Embryonic facial prominence (tissue), 1 donor: Measurements from ENCODE around the gene EEF1A1.
"Not testable (repeated sequence)": the region's sequence is repeated elsewhere in the genome, so short reads cannot be mapped to it uniquely, and the experiment has no call there.

ENCODE experiments used
- DNase-seq: peaks from one replicate; pipeline ENCODE4 v3.0.0-alpha.2; 2016; ENCODE audit errors: extremely low spot score

EEF1A1 gene

GRCh38 chr6:73520688-73521350 lies at the start of gene EEF1A1:
EEF1A1 (minus strand) TSS chr6:73521032; CDS start chr6:73520026, 1,006 bp downstream.
- peak; percentile 99 for DNase-seq

- no peak for DNase-seq
These were observed 48.3 kb upstream of the EEF1A1 start for GRCh38 chr6:73569121-73569520.

GRCh38 chr6:73566954-73567591 lies 46.2 kb upstream of the EEF1A1 start:
- DNase-seq = no peak

GRCh38 chr6:73566486-73566871 lies 45.6 kb upstream of the EEF1A1 start:
- not testable (repeated sequence) for DNase-seq

- DNase-seq = no peak
These were observed 45.1 kb upstream of the EEF1A1 start for GRCh38 chr6:73565767-73566485.

GRCh38 chr6:73564578-73565345 lies 43.9 kb upstream of the EEF1A1 start:
- DNase-seq = no peak

GRCh38 chr6:73562558-73562957 lies 41.7 kb upstream of the EEF1A1 start:
- no peak for DNase-seq

GRCh38 chr6:73560853-73561407 lies 40.1 kb upstream of the EEF1A1 start:
- no peak for DNase-seq

- no peak for DNase-seq
These were observed 39.4 kb upstream of the EEF1A1 start for GRCh38 chr6:73560182-73560732.

- not testable (repeated sequence) for DNase-seq
These were observed 38.6 kb upstream of the EEF1A1 start for GRCh38 chr6:73559399-73559794.

GRCh38 chr6:73558624-73559398 lies 38.0 kb upstream of the EEF1A1 start:
- DNase-seq = no peak

GRCh38 chr6:73556836-73557235 lies 36.0 kb upstream of the EEF1A1 start:
- no peak for DNase-seq

- not testable (repeated sequence) for DNase-seq
These were observed 34.6 kb upstream of the EEF1A1 start for GRCh38 chr6:73555380-73555949.

GRCh38 chr6:73551115-73551514 lies 30.3 kb upstream of the EEF1A1 start:
- DNase-seq = not testable (repeated sequence)

- no peak for DNase-seq
These were observed 27.9 kb upstream of the EEF1A1 start for GRCh38 chr6:73548458-73549446.

GRCh38 chr6:73547036-73547435 lies 26.2 kb upstream of the EEF1A1 start:
- DNase-seq = no peak

GRCh38 chr6:73542891-73543290 lies 22.1 kb upstream of the EEF1A1 start:
- no peak for DNase-seq

GRCh38 chr6:73542481-73542880 lies 21.6 kb upstream of the EEF1A1 start:
- DNase-seq = not testable (repeated sequence)
